Measurements from ENCODE around the gene NLRC3. TPM values are rescaled to one million over a fixed set of nuclear protein-coding genes. Genes with fewer than 3 reads are reported as not detected.

The NLRC3 gene
- total RNA-seq, 4 donors from 2014 or later, result 0.70 to 4.0 (median 1.8) TPM

GRCh38 chr16:3582276-3583165, 5.3 kb upstream of the NLRC3 start:
- H3K9me3 ChIP-seq, result no peaks in the 10 kb centered on the region
- H3K27me3 ChIP-seq, result peaks cover 0 to 20% (median 0%) of the 10 kb centered on the region in 4 donors
- DNase-seq, result no peak
- intact Hi-C loops (cut with DNase I), result no loop called here
- no peak overlapping the region for H3K4me3 ChIP-seq
- H3K27ac ChIP-seq, result no peak overlapping the region
- WGBS, 2 donors, result 89 to 93% methylated on average over 10 to 12 of the region's 36 CpGs
- H3K36me3 ChIP-seq, result peaks cover 0 to 34% (median 3%) of the 10 kb centered on the region in 3 donors
- H3K4me1 ChIP-seq, result peaks cover 0 to 33% (median 0%) of the 10 kb centered on the region in 3 donors
- no peak for TF ChIP-seq POLR2A (IDR thresholded peaks at IDR 0.05)
- no peak for TF ChIP-seq CTCF (IDR thresholded peaks at IDR 0.05)

- Histone ChIP-seq H3K27me3 (peaks cover 0 to 30% (median 0%) of the 10 kb centered on the region in 4 donors), H3K4me1 (peaks cover 0 to 27% (median 0%) of the 10 kb centered on the region in 3 donors), H3K36me3 (peaks cover 0 to 34% (median 3%) of the 10 kb centered on the region in 3 donors), H3K27ac (no peak overlapping the region), H3K4me3 (no peak overlapping the region), H3K9me3 (no peaks in the 10 kb centered on the region)
- no peak for DNase-seq
- TF ChIP-seq CTCF (IDR thresholded peaks at IDR 0.05), result no peak
- TF ChIP-seq POLR2A (IDR thresholded peaks at IDR 0.05), result no peak
- intact Hi-C loops (cut with DNase I), result no loop called here
- whole genome bisulfite sequencing, 2 donors, result 98% methylated on average over 6 of the region's 10 CpGs; no CpG with 5 or more reads in 1 of the 2 donors
Observed at GRCh38 chr16:3581392-3581791, 4.2 kb upstream of the NLRC3 start.

GRCh38 chr16:3580686-3581085, 3.5 kb upstream of the NLRC3 start:
- intact Hi-C loops (cut with DNase I), result no loop called here
- TF ChIP-seq CTCF (IDR thresholded peaks at IDR 0.05), result no peak
- no peak for TF ChIP-seq POLR2A (IDR thresholded peaks at IDR 0.05)

GRCh38 chr16:3580251-3580651, 3.0 kb upstream of the NLRC3 start:
- intact Hi-C loops (cut with DNase I), result no loop called here
- peaks cover 0 to 27% (median 0%) of the 10 kb centered on the region in 3 donors for H3K4me1 ChIP-seq
- H3K27me3 ChIP-seq, result peaks cover 0 to 30% (median 0%) of the 10 kb centered on the region in 4 donors
- no peak overlapping the region for H3K27ac ChIP-seq
- no peak overlapping the region for H3K4me3 ChIP-seq
- H3K9me3 ChIP-seq, result no peaks in the 10 kb centered on the region
- H3K36me3 ChIP-seq, result peaks cover 0 to 34% (median 3%) of the 10 kb centered on the region in 3 donors
- 45% methylated on average over 2 of the region's 11 CpGs; no CpG with 5 or more reads in 1 of the 2 donors for WGBS, 2 donors
- DNase-seq, result no peak
- TF ChIP-seq POLR2A (IDR thresholded peaks at IDR 0.05) (no peak), CTCF (IDR thresholded peaks at IDR 0.05) (no peak)

More at GRCh38 chr16:3580686-3581085, 3.5 kb upstream of the NLRC3 start:
- Histone ChIP-seq H3K27ac (no peak overlapping the region), H3K27me3 (peaks cover 0 to 30% (median 0%) of the 10 kb centered on the region in 4 donors), H3K36me3 (peaks cover 0 to 34% (median 3%) of the 10 kb centered on the region in 3 donors), H3K4me1 (peaks cover 0 to 27% (median 0%) of the 10 kb centered on the region in 3 donors), H3K9me3 (no peaks in the 10 kb centered on the region), H3K4me3 (no peak overlapping the region)
- 32% methylated on average over 6 of the region's 8 CpGs; no CpG with 5 or more reads in 1 of the 2 donors for WGBS, 2 donors
- no peak for DNase-seq

GRCh38 chr16:3579776-3580175, 2.6 kb upstream of the NLRC3 start:
- H3K4me1 ChIP-seq, result peaks cover 0 to 27% (median 0%) of the 10 kb centered on the region in 3 donors
- TF ChIP-seq CTCF (IDR thresholded peaks at IDR 0.05) (no peak), POLR2A (IDR thresholded peaks at IDR 0.05) (no peak)
- no peaks in the 10 kb centered on the region for H3K9me3 ChIP-seq
- 88 to 97% methylated on average over 4 to 5 of the region's 7 CpGs for WGBS, 2 donors
- no peak overlapping the region for H3K27ac ChIP-seq
- peaks cover 0 to 34% (median 3%) of the 10 kb centered on the region in 3 donors for H3K36me3 ChIP-seq
- H3K4me3 ChIP-seq, result no peak overlapping the region
- peaks cover 0 to 30% (median 0%) of the 10 kb centered on the region in 4 donors for H3K27me3 ChIP-seq
- intact Hi-C loops (cut with DNase I), result no loop called here
- DNase-seq, result no peak

All from esophagus squamous epithelium (tissue), 5 donors.